ENCODE data around the gene CUX1. TPM values are rescaled to one million over a fixed set of nuclear protein-coding genes. Genes with fewer than 3 reads are reported as not detected.
A peak's percentile ranks its signal among the peaks of the same experiment; 100 is the strongest.
"Not testable (repeated sequence)": the region's sequence is repeated elsewhere in the genome, so short reads cannot be mapped to it uniquely, and the experiment has no call there.

The CUX1 gene
- total RNA-seq, 1 donor from 2014 or later, result 48.9 TPM

DNA sequence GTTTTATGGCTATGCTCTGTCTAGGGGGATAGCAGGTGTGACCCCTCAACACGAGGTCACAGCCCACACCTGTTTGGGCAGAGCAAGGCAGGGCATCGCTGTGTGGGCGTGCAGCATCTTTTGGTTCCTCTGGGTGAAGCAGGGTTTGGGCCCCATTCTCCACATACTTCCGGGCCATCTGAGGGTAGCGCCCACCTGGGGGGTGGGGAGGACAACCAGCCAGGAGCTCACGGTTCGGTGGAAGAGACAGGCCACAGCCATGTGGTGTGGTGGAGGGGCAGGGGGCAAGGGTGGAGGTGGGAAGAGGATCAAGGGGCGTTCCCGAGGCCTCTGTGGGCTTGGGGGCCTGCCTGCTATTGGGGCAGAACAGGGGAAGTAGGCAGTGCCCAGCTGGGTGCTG lies 471.6 kb downstream of the CUX1 start:
- no peak for DNase-seq

DNA sequence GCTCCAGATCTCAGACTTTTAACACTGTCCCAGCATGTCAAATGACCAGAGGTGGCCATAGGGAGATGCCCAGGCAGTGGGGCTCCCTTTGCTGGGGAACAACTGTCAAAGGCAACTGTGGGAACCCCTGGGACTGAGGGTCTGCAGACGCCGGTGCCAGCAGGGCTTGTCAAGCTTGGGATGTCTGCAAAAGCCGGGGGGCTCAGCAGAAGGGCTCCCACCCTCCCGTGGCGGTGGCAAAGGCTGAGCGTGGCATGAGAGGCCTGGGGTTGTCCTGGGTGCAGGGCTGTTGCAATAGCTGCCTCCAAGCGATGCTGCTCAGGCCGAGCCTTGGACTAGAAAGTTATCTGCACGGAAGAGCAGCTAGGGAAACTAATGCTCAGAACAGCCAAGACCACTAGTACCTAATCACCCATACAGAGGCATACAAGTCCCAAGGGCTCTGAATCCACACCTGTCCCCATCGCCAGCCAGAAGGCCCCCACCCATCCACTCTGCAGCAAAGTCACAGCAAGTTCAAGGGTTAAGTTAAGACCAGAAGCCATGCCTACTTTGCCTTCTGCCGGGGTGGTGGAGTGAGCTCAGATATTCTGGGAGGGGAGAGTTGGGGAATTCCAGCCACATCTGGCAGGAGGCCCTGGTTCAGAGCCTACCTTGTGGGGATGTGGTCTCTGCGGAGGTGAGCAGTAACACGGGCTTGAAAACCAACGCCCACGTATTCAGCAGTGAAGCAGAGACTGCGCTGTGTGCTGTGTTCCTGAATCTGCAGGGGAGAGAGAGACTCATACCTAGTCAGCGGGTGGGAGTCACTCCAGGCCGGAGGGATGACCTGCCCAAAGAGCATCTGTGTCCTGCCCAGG lies 473.9 kb downstream of the CUX1 start:
- no peak for DNase-seq

DNA sequence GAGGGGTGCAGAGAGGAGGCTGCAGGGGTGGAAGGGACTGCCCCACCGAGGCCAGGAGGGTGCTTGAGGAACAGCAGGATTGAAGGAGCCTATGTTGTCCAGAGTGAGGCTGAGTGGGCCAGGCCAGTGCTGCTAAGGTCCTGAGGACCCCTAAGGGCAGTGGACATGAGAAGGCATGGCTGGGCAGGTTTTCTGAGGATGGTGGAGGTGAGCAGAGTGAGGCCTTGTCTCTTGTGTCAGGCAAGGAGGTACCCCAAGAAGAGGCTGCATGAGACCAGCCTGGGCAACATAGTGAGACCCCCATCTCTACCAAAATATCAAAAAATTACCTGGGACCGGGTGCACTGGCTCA lies 474.5 kb downstream of the CUX1 start:
- DNase-seq, result no peak

DNA sequence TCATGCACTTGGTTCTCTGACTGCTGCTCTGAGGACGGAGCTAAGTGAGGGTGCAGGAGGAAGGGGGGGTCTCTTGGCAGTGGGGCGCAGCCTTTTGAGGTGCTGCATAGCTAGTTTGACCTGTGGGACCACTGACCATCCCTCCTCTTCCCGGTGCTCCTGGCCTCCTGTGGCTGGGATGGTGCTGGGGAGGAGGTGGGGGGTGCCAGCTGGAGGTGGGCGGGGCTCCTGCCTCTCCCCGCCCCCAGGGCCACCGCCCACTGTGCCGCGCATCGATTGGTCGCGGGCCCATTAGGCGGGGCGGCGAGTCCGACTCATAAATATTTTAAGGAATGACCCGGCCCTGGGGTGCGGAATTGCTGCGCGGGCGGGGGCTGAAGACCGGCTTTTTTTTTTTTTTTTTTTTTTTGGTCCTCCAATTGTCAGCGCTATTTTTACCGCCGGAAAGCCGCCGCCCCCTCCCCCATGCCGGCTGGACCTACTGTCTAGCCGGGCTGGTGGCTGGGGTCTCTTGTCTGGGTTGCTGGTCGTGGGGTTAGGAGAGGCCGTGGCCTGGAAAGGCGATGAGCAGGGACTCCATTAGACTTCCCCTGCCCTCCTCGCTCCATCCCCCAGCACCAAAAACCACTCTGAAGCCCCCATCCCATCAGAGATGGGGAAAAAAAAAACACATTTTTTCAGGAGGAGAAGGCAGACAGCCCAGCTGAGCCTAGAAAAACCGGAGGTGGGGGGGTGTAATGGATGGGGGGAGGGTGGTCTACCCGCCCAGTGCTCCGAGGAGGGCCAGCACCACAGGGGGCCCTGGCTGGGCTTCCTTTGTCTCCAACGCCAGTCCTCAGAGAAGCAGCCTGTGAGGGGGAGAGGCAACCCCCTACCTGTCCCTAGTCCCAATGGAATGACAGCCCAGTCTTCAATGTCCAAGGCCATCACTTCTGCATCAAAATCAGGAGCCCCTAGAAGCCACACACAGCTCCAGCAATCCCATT lies 475.7 kb downstream of the CUX1 start:
- no peak for DNase-seq

DNA sequence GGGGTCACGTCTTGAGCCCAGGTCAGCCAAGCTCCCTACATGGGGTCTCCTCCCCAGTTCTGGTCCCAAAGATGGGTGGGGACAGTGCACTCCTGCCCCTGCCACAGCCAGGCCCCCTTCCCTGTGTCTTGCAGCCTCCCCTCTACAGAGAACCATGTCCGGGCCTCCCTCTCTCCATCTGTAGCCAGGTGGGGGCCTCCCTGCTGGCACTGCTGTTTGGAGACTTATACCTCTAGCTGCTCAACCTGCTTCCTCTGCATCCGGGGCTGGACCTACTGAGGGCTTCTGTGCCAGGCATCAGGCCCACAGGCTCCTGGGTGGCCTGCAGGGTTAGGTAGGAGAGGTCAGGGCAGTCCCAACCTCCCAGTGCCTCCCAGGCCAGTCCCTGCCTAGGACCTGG lies 477.2 kb downstream of the CUX1 start:
- DNase-seq, result no peak

DNA sequence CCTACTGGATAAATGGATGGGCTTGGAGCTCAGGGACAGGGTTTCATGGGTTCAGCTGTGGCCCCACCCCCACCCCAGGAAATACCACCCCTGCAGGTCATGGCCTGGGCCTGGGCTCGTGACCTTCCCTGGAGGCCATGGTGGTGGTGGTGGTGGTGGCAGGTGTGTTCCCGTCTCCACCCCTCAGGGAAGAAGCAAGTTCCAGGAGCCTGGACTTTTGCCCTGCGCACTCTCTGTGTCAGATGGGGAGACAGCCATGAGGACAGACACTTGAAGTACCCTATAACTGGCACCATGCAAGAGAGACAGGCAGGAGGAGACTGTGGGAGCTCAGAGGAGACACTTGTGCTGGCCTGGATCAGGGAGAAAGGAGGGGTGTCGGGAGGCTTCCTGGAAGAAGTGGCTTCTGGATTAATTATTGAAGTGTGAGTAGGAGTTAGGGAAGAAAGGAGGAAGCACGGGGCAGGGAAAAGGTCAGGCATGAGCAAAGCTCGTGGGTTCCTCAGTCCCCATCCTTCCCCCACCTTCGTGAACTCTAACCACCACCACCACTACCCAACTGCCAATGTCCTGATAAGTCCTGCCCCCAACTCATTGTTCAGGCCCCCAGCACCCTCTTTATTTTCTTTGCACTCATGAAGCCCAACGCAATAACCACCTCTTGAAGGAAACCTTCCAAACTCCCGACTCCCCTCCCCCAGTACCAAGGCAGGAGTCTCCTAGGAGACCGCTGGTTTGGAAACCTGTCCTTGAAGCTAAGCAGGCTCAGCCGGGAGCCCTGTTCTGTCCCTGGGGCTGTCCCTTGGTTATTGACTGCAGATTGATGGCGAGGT lies 478.1 kb downstream of the CUX1 start:
- DNase-seq, result no peak

DNA sequence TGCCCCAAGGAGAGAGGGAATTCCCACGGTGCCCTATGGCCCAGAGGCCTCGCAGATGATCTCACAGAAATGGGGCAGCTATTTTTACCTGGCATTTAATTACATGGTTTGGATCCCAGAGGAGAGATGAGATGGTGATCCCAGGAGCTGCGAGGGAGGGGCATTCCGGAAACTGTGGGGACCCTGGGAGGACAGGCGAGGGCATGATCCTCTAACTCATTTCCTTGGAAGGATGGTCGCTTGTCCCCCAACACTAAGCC lies 478.7 kb downstream of the CUX1 start:
- DNase-seq, result no peak

DNA sequence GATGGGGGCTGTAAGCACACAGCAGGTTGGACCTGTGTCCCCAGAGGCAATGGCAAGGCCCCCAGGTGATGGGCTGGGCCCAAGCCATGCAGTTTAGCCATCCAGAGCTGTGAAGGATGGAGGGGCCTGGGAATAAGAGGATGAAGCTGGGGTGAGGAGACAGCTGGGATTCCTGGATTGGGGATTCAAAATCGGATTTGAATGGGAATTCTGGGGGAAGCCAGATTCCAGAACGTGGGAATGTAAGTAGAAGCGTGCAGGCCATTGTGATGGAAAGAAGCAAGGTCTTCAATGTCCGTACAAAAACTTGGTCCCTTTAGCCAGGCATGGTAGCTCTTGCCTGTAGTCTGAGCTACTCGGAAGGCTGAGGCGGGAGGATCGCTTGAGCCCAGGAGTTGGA lies 479.1 kb downstream of the CUX1 start:
- DNase-seq, result no peak

DNA sequence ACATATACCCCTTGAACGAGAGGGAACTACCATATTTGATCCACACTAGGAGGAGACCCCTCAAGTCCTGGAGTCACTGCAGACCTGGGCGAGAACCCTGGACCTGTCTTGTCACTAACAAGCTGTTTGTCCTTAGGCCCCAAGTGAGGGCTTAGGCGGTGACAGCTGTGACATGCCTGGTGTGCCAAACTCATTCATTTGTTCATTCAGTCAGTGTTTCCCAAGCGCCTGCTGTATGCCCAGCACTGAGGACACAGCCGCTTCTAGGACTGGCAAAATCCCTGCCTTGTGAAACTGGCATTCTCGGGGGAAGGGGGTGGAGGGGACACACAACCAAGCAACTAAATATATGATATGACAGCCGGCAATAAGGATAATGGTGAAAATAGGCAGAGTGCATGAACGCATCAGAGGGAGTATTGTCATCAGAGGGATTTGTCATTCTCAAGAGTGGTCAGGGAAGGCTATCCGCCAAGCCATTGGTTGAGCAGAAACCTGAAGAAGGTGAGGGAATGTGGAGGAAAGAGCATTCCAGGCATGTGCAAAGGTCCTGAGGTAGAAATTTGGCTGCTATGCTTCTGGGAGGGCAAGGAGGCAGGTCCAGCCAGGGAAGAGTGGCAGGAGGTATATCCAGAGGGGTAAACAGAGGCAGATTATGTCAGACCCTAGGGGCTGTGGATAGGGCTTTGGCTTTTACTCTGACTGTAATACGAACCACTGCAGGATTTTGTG lies 480.2 kb downstream of the CUX1 start:
- DNase-seq, result no peak

DNA sequence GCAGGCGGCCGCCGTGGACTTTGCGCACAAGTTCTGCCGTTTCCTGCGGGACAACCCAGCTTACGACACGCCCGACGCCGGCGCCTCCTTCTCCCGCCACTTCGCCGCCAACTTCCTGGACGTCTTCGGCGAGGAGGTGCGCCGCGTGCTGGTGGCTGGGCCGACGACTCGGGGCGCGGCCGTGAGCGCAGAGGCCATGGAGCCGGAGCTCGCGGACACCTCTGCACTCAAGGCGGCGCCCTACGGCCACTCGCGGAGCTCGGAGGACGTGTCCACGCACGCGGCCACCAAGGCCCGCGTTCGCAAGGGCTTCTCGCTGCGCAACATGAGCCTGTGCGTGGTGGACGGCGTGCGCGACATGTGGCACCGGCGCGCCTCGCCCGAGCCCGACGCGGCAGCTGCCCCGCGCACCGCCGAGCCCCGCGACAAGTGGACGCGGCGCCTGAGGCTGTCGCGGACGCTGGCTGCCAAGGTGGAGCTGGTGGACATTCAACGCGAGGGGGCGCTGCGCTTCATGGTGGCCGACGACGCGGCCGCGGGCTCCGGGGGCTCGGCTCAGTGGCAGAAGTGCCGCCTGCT lies 483.3 kb downstream of the CUX1 start:
- no peak for DNase-seq

DNA sequence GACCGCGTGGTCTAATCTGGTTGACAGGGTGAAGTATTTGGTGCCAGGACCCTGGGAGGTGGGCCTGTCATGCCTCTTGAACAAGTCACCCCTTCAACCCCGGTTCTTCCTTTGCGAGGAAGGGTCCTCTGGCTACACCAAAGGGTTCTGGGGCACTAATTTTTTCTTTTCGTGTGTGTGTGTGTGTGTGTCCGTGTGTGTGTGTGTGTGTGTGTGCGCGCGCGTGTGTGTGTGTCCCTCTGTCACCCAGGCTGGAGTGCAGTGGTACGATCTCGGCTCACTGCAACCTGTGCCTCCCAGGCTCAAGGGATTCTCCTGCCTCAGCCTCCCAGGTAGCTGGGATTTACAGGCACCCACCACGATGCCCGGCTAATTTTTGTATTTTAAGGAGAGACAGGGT lies 483.9 kb downstream of the CUX1 start:
- DNase-seq, result not testable (repeated sequence)

DNA sequence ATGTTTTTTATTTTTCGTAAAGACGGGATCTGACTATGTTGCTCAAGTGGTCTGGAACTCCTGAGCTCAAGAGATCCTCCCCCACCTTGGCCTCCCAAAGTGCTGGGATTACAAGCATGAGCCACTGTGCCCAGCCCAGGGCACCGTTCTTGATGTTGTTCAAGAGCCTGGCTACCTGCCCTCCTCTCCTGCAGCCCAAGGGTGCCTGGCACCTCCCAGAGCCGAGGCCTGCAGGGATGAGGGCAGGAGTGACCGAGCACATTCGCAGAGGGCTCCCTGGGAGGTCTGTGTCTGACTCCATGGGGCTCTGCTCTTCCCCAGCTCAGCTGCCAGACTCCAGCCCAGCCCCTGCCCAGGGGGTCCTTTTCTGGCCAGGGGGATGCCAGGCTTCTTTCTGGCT lies 484.6 kb downstream of the CUX1 start:
- no peak for DNase-seq

DNA sequence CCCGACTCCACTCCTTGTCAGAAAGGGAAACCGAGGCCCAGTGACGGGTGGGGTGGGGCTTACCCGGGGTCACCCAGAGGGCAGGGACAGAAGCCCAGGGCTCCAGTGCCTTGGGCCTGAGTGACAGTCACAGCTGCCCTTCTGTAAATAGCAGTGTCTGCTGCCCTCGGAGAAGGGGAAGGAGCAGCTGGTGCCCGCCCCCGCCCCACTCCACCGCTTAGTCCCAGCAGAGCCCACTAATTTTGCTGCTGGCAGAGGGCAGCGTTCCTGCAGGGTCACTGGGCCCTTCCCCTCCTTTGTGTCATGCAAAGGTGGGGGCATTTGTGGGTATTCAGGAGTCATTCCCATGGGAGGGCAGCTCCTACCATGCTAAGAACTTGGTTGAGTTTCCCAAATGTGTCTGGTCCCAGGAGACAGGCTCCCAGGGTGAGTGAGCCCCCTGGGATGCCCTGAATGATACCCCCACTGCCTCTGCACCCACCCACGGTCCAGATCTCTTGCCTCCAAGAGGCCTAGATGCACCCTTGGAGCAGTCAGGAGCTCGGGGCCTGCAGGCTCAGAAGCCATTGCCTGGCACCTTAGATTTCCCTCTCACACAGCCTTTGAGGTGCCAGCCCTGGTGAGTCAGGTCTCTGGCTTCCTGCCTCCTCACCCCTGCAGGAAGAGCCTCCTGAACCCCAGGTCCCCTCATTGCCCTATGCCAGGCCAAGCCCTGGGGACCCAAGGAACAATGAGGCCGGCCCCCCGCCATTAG lies 486.4 kb downstream of the CUX1 start:
- DNase-seq, result peak; percentile 14

DNA sequence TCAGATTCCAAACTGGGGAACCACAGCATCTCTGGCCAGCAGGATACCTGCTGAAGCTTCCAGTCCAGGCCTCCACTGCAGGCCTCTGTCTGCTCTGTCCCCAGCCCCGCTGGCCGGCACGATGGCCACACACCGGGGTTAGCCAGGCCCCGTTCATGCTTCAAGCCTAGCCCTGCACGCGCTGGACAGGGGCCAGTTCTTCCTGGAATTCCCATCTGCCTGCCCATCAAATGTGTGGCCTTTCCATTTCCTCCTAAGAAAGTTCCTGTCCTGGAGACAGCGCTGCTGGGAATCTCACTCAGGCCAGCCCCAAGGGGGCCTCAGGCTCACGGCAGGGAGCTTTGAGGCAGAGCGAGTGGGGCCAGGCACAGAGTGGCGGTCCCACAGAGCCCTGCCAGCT lies 487.2 kb downstream of the CUX1 start:
- no peak for DNase-seq

DNA sequence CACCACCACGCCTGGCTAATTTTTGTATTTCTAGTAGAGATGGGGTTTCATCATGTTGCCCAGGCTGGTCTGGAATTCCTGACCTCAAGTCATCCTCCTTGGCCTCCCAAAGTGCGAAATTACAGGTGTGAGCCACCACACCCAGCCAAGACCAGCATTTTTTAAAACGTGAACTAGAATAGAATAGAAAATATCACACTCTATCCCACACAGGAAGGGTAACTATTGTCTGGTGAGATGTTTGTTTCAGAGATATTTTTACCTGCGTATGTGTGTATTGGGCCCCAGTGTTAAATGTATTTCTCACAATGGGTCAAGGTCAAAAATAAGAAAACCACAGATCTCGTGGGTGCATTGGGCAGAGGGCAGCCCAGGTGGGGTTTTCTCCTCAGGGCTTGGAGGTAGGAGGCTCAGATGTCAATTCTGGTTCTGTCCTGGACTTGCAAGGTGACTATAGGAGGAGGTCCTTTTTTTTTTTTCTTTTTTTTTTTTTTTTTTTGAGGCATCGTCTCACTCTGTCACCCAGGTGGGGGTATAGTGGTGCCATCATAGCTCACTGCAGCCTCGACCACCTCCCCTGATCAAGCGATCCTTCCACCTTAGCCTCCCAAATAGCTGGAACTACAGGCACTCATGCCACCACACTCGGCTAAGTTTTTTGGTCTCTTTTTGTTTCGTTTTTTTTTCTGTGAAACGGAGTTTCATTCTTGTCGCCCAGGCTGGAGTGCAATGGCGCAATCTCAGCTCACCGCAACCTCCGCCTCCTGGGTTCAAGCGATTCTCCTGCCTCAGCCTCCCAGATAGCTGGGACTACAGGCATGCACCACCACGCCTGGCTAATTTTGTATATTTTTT lies 488.2 kb downstream of the CUX1 start:
- no peak for DNase-seq

DNA sequence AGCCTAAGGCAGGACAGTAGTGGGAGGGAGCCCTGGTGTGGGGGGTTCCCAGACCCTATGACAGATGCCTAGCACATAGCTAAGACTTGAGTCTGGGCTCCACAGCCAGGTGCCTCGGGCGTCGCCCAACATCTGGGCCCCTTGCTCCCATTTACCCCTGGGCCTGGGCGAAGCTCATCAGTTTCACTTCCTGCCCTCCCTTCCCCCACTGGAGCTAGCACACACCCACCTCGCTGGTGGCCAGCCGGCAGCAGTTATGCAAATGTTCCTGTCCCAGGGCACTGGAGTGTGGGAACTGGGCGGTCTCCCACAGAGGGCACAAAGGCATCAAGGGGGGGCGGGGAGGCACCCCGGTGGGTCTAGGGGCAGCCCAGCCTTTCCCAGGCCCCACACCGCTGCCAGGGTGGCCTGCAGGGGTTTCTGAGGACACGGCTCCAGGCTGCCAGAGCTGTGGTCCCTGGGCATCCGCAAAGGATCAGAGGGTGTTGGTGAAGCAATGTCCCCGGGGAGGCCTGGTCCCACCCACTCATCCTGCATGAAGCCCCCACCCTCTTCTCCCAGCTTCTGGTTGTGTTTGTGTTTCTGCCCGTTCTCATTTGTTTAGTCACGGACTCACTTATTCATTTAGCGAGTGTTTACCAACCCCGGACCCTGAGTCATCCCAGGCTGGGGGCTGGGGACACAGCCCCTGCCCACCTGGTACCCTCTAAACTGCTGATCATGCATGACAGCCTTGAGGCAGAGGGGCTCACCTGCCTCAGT lies 489.7 kb downstream of the CUX1 start:
- no peak for DNase-seq

DNA sequence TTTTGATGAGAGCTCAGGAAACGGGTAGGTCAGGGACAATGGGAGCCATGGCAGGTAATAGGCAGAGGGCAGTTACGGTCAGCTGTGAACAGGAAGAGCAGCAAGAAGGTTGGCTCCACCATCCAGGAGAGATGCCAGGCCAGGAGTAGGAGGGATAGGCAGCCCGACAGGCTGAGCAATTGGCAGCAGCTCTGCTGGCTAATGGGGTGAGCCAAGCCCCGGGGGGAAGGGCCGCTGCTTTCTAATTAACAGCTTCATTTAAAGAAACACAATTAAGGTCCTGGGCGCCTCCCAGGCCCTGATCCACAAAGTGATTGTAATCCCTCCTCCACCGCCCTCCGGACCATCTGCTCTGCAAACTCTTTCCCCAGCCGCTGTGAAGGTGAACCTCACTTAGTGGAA lies 493.0 kb downstream of the CUX1 start:
- DNase-seq, result no peak

DNA sequence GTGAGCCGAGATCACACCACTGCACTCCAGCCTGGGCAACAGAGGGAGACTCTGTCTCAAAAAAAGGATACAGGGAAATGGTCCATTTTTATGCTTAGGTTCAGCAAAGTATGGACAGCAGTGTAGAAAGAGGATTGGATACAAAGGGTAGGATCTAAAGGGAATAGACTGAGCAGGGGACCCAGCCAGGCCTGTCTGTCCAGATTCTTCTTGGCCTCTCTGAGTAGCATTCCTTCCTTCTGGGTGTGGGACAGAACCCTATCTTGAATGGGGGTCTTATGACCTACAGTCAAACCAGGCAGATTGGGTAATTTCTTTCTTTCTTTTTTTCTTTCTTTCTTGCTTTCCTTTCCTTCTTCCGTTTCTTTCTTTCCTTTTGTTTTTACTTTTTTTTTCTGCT lies 494.9 kb downstream of the CUX1 start:
- no peak for DNase-seq

All from skin of body (tissue), 2 donors.